CD4-positive, alpha-beta T cell treated with Interleukin-4 for 1 hour (primary cell): ENCODE data around the gene RPN2.
A peak's percentile ranks its signal among the peaks of the same experiment; 100 is the strongest.

Source experiments
- DNase-seq, 2 donors: peaks; one replicate each; pipeline ENCODE4 v3.0.0-alpha.2; 2020 to 2022

RPN2 gene

DNA sequence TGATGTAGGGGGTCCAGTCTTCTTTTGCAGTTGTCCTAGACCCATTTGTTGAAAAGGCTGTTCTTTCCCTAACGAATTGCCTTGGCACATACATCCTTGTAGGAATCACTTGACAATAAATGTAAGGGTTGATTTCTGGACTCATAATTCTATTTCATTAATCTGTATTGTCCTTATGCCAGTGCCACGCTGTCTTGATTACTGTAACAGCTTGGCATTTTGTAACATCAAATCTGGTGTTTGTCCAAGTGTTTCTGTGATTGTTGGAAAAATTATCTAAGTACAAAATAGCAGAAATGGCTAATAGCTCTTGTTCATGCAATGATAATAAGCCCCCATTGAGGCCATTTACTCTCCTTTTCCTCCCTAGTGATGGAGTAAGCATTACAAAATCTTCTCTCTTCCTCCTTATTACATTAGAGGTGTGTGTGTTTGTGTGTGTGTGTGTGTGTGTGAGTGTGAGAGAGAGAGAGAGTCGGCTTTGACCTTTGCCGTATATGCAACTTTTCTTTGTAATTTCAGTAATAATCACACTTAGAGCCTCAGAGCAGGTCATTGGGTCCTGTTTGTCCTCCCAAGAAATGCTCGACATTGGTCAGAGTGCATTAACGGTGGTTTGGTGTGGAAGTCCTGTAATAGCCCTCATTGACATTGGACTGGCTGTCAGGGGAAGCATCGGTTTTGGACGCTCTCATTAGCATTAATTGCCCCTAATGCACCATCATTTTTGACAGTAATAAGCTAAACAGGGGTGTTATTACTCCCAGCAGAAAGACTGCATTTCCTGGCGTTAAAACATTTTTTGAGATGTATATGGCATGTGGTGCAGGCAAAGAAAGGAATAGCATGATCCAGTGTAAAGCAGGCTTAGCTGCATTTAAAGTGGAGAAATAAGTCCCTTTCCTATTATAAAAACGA lies 40.9 kb downstream of the RPN2 start:
- DNase-seq = no peak

- no peak for DNase-seq
Observed at GRCh38 chr20:37220731-37221130, 41.6 kb downstream of the RPN2 start.

GRCh38 chr20:37222086-37222485 lies 43.0 kb downstream of the RPN2 start:
- no peak for DNase-seq

GRCh38 chr20:37223053-37223452 lies 43.9 kb downstream of the RPN2 start:
- DNase-seq = peak; percentile 20 to 45

- no peak for DNase-seq
Observed at GRCh38 chr20:37225146-37225545, 46.0 kb downstream of the RPN2 start.

GRCh38 chr20:37226889-37227288 lies 47.8 kb downstream of the RPN2 start:
- DNase-seq = no peak

DNA sequence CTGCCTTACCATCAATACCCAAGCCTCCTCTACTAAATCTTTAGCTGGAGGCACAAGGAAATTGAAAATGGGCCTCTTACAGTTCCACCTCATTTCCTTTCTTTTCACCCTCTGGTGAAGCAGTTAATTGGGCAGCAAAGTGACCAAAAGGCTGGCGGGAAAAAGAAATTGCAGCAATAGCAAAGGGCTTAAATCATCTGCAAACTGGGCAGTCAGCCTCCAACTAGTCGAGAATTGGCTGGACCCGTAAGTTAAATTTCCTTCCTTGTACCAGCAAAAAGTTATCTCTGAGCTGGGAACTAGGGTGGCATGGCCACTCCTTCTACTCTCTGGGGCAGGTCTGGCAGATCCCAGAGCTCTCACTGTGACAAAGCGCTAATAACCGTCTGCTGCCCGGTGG lies 49.0 kb downstream of the RPN2 start:
- no peak for DNase-seq

- DNase-seq = no peak
Observed at GRCh38 chr20:37228656-37229055, 49.5 kb downstream of the RPN2 start.

GRCh38 chr20:37229357-37229756 lies 50.2 kb downstream of the RPN2 start:
- DNase-seq = no peak

DNA sequence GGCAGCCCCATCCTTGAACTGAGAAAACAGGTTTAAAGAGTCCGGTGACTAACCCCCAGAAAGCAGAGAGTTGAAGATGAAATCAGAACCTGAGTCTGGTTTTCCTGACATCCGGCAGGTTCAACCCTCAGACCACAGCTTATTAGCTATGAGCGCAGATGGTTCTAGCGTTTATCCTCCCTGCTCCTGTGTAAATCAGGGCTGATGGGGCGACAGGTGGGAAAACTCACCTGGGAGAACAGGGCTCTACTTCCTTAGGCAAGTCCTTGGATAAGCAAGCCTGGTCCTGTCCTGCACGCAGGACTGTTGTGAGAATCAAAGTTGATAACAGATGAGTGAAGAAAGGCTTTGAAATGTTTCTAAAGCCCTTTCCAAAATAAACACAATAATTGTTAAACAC lies 51.1 kb downstream of the RPN2 start:
- DNase-seq = no peak

GRCh38 chr20:37231947-37232630 lies 53.0 kb downstream of the RPN2 start:
- DNase-seq = no peak

- DNase-seq = no peak
Observed at GRCh38 chr20:37233548-37234253, 54.6 kb downstream of the RPN2 start.

- DNase-seq = no peak
Observed at GRCh38 chr20:37234254-37234581, 55.1 kb downstream of the RPN2 start.

- no peak for DNase-seq
Observed at GRCh38 chr20:37235065-37235464, 55.9 kb downstream of the RPN2 start.

GRCh38 chr20:37236462-37236861 lies 57.3 kb downstream of the RPN2 start:
- DNase-seq = no peak

GRCh38 chr20:37237656-37238055 lies 58.5 kb downstream of the RPN2 start:
- DNase-seq = no peak

DNA sequence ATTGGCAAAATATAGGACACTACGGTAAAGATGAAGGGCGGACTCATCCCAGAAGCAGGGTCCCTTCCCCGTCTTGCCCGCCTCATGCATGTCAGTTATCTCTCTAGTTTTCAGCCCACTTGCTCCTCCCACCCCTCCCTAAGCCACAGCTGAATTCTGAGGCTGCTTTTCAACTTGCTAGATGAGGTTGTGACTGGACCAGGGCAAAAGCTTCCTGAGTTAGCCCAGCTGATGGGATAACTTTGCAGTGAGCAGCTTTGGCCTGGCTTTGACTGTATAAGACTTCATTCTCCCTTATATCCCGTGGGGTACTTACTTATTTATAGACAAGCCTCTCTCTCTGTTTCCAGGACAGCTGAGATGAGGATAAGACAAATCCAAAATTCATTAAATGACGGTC lies 59.3 kb downstream of the RPN2 start:
- no peak for DNase-seq

GRCh38 chr20:37238935-37239451 lies 59.9 kb downstream of the RPN2 start:
- DNase-seq = no peak

GRCh38 chr20:37240337-37241067 lies 61.4 kb downstream of the RPN2 start:
- no peak for DNase-seq

- no peak for DNase-seq
Observed at GRCh38 chr20:37242503-37242902, 63.4 kb downstream of the RPN2 start.

DNA sequence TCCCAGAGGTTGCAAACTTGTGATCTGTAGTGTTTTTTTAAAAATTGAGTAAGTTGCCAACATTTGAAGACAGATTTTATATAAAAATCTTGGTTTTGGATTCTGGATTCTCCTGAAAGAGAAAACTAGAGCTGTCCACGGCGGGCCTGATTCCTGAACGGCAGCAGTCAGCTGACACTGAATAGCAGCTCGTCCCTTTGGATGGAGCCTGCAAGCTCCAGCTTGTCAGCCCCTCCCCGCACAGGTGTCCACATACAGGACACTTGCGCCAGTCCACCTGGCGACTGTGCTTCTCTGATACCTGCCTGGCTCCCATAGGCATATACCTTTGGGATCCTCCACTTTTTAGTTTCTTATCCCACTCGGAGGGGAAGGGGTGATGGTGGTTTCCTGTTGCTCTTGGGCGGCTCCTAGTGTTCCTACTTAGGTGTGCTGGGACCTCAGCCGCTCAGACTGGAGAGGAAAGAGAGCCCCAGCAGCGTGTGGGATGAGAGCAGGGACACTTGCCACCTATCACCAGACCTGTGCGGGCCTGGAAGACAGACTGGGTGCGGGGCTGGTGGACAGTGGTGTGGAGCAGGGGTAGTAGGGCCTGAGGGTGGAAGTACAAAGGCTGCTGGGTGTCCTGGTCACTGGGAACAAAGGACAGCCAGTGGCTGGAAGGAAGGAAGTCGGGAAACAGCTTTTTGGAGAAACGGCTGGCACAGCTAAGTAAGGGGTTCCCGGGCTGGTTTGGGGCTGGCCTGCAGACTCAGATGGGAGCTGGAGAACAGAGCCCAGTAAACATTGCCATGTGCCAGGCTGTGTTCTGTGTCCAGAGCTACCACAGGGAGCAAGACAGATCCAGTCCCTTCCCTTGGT lies 64.2 kb downstream of the RPN2 start:
- no peak for DNase-seq
